ENCODE results near the gene C1QTNF9. TPM values are rescaled to one million over a fixed set of nuclear protein-coding genes. Genes with fewer than 3 reads are reported as not detected.
"Not testable (repeated sequence)": the region's sequence is repeated elsewhere in the genome, so short reads cannot be mapped to it uniquely, and the experiment has no call there.

C1QTNF9 gene
- polyA plus RNA-seq, 5 donors = 0.13 to 0.56 (median 0.33) TPM

DNA sequence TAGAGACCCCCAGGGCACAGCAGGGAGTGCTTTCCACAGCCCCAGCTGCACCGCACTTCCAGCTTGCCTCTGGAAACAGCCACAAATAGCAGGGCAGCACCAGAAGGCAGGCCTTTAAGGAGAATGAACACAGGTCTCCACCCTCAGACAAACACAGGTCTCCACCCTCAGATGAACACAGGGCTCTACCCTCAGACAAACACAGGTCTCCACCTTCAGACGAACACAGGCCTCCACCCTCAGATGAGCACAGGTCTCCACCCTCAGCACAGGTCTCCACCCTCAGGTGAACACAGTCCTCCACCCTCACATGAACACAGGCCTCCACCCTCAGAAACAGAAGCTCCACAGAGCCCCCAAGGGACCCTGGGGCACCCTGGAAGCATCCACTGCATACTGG, 51.7 kb downstream of the C1QTNF9 start:
- no peak for DNase-seq

DNA sequence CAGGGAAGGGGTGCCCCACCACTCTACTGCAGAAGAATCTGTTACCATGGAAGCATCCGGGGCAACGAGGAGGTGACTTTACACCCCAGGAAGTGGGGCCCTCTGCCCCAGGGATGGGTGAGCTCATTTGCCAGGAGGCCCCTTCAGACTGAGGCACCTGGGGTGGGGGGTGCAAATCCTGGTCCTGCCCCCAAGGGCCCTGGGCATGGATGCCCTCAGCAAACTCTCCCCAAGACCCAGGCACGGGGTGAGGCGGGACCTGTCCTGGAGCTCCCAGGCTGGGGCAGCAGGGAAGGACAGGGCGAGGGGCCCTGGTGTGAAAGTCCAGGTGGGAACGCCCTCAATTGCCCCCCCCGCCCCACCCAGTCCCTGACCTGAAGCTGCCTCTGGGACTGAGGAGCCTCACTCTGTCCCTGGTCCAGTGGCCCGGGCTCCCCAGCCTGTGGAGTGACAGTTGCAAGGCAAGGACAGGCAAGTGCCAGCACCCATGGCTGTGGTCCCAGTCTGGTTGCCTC, 52.5 kb downstream of the C1QTNF9 start:
- no peak for DNase-seq

DNA sequence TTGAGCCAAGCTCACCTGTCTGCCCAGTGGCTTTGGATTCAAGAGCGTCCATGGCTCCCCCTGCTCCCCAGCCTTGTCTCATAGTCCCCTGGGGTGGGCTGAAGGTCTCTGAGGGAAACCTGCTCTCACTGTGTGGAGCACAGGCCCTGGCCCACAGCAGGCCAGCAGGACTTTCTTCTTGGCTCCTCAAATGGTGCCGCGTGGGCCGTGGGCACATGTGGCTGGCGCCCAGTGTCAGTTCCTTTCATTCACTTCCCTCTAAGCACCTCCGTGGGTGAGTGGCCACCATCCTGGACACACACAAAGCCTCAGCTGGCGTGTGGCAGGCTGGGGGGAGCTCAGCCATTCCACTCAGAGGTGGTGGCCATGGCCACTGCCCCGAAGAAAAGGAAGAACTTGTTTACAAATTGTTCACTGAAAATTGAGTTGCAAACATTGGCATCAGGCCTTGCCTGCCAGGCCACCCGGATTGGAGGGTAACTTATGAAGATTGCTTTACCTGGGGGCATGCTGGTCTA, 53.1 kb downstream of the C1QTNF9 start:
- DNase-seq = no peak

DNA sequence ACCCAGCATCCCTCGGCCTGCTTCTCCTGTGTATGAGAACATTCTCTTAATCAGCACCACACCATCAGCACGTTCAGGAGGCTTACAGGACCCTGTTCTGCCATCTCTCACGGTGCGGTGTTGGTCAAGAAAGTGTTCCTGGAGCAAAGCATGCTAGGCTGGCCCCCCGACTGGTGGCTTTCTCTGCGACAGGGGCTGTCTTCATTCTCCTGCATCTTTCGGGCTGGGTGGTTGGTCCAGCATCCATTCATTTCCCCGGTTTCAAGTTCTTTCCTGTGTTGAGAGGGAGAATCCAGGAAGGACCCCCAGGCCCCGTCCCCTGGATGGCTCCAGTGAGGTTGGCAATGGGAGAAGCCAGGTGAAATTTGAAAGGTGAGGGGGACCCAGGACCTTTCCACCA, 55.8 kb downstream of the C1QTNF9 start:
- DNase-seq = no peak

DNA sequence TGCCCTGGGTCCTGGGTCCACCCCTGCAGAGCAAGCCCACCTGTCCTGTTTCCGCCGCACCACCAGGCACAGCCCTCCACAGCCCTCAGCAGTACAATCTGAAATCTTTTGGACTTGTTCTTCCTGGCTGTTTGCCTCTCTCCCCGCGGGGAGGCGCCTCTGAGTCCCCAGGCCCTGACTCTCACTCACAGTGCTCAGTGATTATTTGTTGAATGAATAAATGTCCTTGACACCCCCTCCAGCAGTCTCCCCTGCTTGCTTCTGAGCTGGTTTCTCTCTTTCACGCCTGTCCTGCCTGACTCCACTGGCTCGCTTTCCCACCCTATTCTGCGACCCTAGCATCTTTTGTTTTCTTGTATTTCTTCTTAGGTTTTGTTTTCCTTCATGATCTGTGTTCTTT, 56.9 kb downstream of the C1QTNF9 start:
- not testable (repeated sequence) for DNase-seq

DNA sequence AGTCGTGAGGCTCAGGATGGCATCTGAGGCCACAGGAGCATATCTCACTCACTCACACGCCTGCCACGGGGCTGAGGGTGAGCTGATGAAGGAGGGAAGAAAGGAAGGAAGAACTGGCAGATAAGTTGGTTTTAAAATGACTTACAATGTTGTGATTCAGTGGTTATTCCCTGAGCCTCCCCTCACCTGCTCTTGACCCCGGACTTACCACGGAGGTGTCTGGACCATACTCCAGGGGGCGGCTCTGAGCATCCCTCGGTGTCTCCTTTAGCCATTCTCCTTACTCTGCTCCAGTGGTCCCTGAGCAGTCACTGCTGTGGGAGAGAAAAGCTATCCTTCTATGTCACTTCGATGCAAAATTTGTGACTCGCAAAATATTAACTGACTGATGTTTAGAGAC, 61.9 kb downstream of the C1QTNF9 start:
- DNase-seq = not testable (repeated sequence)

Other genes with a start within 250 kb of the C1QTNF9 start
- 10 to 100 TPM; 11.2 to 14.2 (median 13.4) TPM for gene SPATA13, start 148.9 kb upstream of the C1QTNF9 start, polyA plus RNA-seq (ENCODE audit: insufficient read depth in 1 of 5, insufficient read length in 5 of 5, low replicate concordance in 1 of 5)
- gene PARP4, start 203.2 kb downstream of the C1QTNF9 start, polyA plus RNA-seq (ENCODE audit: insufficient read depth in 1 of 5, insufficient read length in 5 of 5, low replicate concordance in 1 of 5) = 10 to 100 TPM; 36.6 to 54.7 (median 49.3) TPM